ENCODE results near the gene EHD2.
"Not testable (repeated sequence)": the region's sequence is repeated elsewhere in the genome, so short reads cannot be mapped to it uniquely, and the experiment has no call there.

The EHD2 gene

DNA sequence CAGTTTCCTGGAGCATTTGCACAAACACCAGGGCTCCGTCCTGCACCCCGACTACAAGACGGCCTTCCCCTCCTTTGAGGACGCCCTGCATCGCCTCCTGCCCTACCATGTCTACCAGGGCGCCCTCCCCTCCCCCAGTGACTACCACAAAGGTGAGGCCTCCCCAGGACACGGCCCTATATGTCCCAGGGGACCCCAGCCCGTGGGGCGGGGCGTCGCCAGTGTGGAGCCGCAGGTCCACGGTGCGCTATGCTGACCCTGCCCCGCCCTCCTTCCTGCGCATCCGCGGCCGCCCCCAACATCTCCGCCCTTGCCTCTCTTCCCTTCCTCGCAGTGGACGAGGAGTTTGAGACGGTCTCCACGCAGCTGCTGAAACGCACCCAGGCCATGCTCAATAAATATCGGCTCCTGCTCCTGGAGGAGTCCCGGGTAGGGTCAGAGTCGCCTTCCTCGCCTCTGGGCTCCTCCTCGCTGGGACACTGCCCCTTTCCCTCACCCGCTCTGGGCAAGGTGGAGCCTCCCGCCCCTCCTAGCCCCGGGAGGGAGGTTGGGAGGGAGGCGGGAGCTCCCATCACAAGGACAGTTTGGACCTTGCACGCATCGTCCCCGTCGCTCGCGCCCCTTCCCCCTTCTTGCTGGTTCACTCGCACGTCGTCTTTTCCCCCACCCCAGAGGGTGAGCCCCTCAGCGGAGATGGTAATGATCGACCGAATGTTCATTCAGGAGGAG, 14.4 kb upstream of the EHD2 start:
- Mint-ChIP-seq H3K27me3 (no peaks in the 10 kb centered on the region), H3K4me3 (no peak overlapping the region), H3K4me1 (ENCODE audit: low read depth) (no peaks in the 10 kb centered on the region), H3K36me3 (ENCODE audit: low read depth) (peaks cover 16% of the 10 kb centered on the region), H3K27ac (no peak overlapping the region), H3K9me3 (no peaks in the 10 kb centered on the region)

GRCh38 chr19:47699360-47699917, 13.8 kb upstream of the EHD2 start:
- H3K9me3 Mint-ChIP-seq = no peaks in the 10 kb centered on the region
- no peaks in the 10 kb centered on the region for H3K4me1 Mint-ChIP-seq (ENCODE audit: low read depth)
- H3K27ac Mint-ChIP-seq = no peak overlapping the region
- no peaks in the 10 kb centered on the region for H3K27me3 Mint-ChIP-seq
- peaks cover 16% of the 10 kb centered on the region for H3K36me3 Mint-ChIP-seq (ENCODE audit: low read depth)
- no peak overlapping the region for H3K4me3 Mint-ChIP-seq

- Mint-ChIP-seq H3K27me3 (no peaks in the 10 kb centered on the region), H3K9me3 (no peaks in the 10 kb centered on the region), H3K27ac (no peak overlapping the region), H3K4me1 (ENCODE audit: low read depth) (no peaks in the 10 kb centered on the region), H3K4me3 (no peak overlapping the region), H3K36me3 (ENCODE audit: low read depth) (peaks cover 16% of the 10 kb centered on the region)
Observed at GRCh38 chr19:47700934-47701716, 12.1 kb upstream of the EHD2 start.

- peaks cover 16% of the 10 kb centered on the region for H3K36me3 Mint-ChIP-seq (ENCODE audit: low read depth)
- H3K4me1 Mint-ChIP-seq (ENCODE audit: low read depth) = no peaks in the 10 kb centered on the region
- H3K4me3 Mint-ChIP-seq = no peak overlapping the region
- H3K27me3 Mint-ChIP-seq = peaks cover 2% of the 10 kb centered on the region
- no peak overlapping the region for H3K27ac Mint-ChIP-seq
- no peaks in the 10 kb centered on the region for H3K9me3 Mint-ChIP-seq
Observed at GRCh38 chr19:47701717-47702552, 11.3 kb upstream of the EHD2 start.

DNA sequence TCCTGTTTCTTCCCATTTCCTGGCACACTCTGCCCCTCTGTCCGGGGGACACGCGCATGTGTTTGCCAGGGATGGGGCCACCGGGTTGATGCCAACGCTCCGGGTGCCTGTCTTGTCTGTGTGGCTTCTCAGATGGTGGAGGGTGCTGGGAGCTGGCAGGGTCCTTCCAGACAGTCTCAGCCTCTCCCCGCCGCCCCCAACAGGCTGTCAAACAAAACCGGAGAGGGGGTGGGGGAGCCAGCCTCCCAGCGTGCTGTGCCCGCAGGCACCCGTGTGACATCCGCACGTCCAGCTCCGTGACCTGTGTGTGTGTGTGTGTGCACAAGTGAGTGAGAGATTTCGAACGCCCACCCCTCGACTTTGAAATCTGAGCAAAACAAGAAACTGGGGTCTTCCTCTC, 10.6 kb upstream of the EHD2 start:
- H3K4me3 Mint-ChIP-seq = no peak overlapping the region
- H3K4me1 Mint-ChIP-seq (ENCODE audit: low read depth) = no peaks in the 10 kb centered on the region
- H3K9me3 Mint-ChIP-seq = no peaks in the 10 kb centered on the region
- H3K36me3 Mint-ChIP-seq (ENCODE audit: low read depth) = peaks cover 16% of the 10 kb centered on the region
- H3K27ac Mint-ChIP-seq = no peak overlapping the region
- peaks cover 9% of the 10 kb centered on the region for H3K27me3 Mint-ChIP-seq

DNA sequence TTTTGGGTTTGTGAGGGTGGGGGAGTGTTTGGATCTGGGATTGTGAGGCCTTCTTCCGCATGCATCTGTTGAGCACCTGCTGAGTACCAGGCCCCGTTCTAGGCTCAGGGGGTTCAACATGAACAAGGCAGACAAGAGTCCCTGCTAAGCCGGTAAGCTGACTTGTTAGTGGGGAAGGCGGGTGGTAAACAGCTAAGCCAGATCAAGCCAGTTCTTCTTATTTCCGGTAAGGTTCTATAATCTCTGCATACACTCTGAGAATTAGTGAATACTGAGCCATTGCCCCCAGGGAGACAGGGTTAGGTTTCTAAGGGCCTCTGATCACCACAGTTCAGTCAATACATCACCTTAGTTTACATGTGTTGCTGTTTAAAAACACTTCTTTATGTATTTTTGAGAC, 9.9 kb upstream of the EHD2 start:
- no peaks in the 10 kb centered on the region for H3K4me1 Mint-ChIP-seq (ENCODE audit: low read depth)

GRCh38 chr19:47704024-47704423, 9.2 kb upstream of the EHD2 start:
- no peak overlapping the region for H3K27ac Mint-ChIP-seq
- no peaks in the 10 kb centered on the region for H3K9me3 Mint-ChIP-seq
- no peak overlapping the region for H3K4me3 Mint-ChIP-seq

More for the DNA sequence above, 9.9 kb upstream of the EHD2 start:
- Mint-ChIP-seq H3K9me3 (no peaks in the 10 kb centered on the region), H3K27ac (no peak overlapping the region), H3K36me3 (ENCODE audit: low read depth) (peaks cover 16% of the 10 kb centered on the region), H3K27me3 (peaks cover 9% of the 10 kb centered on the region), H3K4me3 (no peak overlapping the region)

DNA sequence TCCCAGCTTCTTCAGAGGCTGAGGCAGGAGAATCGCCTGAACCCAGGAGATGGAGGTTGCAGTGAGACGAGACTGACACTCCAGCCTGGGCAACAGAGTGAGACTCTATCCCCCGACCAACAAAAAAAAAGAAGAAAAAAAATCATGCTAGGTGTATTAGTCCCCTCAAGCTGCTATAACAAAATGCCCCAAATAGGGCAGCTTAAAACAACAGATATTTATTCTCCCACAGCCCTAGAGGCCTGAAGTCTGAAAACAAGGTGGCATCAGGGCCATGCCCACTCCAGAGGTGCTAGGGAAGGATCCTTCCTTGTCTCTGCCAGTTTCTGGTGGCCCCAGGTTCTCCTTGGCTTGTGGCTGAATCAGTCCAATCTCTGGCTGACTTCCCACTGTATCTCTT, 8.6 kb upstream of the EHD2 start:
- H3K9me3 Mint-ChIP-seq = no peaks in the 10 kb centered on the region
- H3K36me3 Mint-ChIP-seq (ENCODE audit: low read depth) = peaks cover 16% of the 10 kb centered on the region
- peaks cover 9% of the 10 kb centered on the region for H3K27me3 Mint-ChIP-seq
- H3K27ac Mint-ChIP-seq = no peak overlapping the region
- H3K4me1 Mint-ChIP-seq (ENCODE audit: low read depth) = no peaks in the 10 kb centered on the region
- no peak overlapping the region for H3K4me3 Mint-ChIP-seq

More at GRCh38 chr19:47704024-47704423, 9.2 kb upstream of the EHD2 start:
- Mint-ChIP-seq H3K4me1 (ENCODE audit: low read depth) (no peaks in the 10 kb centered on the region), H3K36me3 (ENCODE audit: low read depth) (peaks cover 16% of the 10 kb centered on the region), H3K27me3 (peaks cover 9% of the 10 kb centered on the region)

DNA sequence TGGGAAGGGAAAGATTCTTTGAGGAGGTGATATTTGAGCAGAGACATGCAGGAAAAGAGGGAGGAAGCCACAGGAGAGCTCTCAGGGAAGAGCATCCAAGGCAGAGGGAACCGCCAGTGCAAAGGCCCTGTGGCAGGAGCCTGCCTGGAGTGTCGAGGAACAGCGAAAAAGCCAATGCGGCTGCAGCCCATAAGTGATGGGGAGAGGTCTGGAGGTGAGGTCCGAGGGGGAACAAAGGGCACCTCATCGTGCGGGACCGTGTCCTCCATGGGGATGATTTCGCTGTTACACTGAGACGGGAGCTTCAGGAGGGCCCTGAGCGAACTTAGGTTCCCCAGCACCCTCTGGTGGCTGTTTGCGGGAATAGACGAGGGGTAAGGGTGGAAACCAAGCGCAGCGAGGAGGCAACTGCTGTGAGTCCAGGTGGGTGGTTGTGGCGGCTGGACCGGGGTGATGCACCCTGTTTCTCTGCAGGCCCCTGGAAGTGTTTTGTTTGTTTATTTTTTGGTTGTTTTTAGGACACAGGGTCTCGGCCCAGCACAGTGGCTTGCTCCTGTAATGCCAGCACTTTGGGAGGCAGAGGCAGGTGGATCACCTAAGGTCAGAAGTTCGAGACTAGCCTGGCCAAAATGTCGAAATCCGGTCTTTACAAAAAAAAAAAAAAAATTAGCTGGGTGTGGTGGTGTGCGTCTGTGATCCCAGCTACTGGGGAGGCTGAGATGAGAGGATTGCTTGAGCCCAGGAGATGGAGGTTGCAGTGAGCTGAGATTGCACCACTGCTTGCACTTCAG, 5.9 kb upstream of the EHD2 start:
- no peaks in the 10 kb centered on the region for H3K9me3 Mint-ChIP-seq
- H3K27ac Mint-ChIP-seq = no peak overlapping the region
- no peak overlapping the region for H3K4me3 Mint-ChIP-seq
- no peaks in the 10 kb centered on the region for H3K4me1 Mint-ChIP-seq (ENCODE audit: low read depth)
- H3K36me3 Mint-ChIP-seq (ENCODE audit: low read depth) = peaks cover 6% of the 10 kb centered on the region
- H3K27me3 Mint-ChIP-seq = peaks cover 15% of the 10 kb centered on the region

GRCh38 chr19:47711652-47712242, 1.5 kb upstream of the EHD2 start:
- no peaks in the 10 kb centered on the region for H3K36me3 Mint-ChIP-seq (ENCODE audit: low read depth)
- H3K4me1 Mint-ChIP-seq (ENCODE audit: low read depth) = no peaks in the 10 kb centered on the region
- peaks cover 39% of the 10 kb centered on the region for H3K27me3 Mint-ChIP-seq
- H3K9me3 Mint-ChIP-seq = no peaks in the 10 kb centered on the region
- H3K27ac Mint-ChIP-seq = no peak overlapping the region
- H3K4me3 Mint-ChIP-seq = no peak overlapping the region

DNA sequence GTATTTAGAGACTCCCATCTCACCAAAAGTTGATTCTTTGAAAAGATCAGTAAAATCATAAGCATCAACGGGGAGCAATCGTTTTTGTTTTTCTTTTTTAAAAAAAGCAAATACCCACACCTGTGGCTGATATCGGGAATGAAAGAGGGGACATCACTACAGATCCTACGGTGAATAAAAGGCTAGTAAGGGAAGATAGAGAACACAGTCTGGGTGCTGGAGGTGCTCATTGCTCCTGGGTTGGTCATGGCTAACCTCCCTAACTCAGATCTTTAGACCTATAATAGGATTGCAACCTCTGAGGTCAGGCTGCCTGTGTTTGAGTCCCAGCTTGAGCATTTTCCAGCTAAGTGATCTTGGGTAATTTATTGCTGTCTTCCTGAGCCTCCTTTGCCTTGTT, 1.1 kb downstream of the EHD2 start:
- Mint-ChIP-seq H3K27me3 (peaks cover 31% of the 10 kb centered on the region), H3K36me3 (ENCODE audit: low read depth) (no peaks in the 10 kb centered on the region), H3K9me3 (no peaks in the 10 kb centered on the region), H3K27ac (no peak overlapping the region), H3K4me3 (no peak overlapping the region), H3K4me1 (ENCODE audit: low read depth) (no peaks in the 10 kb centered on the region)

- not testable (repeated sequence) for H3K27ac Mint-ChIP-seq; H3K9me3 Mint-ChIP-seq; H3K36me3 Mint-ChIP-seq (ENCODE audit: low read depth); H3K4me1 Mint-ChIP-seq (ENCODE audit: low read depth); H3K4me3 Mint-ChIP-seq
- H3K27me3 Mint-ChIP-seq = peaks cover 31% of the 10 kb centered on the region
Observed at GRCh38 chr19:47714855-47715254, 1.6 kb downstream of the EHD2 start.

DNA sequence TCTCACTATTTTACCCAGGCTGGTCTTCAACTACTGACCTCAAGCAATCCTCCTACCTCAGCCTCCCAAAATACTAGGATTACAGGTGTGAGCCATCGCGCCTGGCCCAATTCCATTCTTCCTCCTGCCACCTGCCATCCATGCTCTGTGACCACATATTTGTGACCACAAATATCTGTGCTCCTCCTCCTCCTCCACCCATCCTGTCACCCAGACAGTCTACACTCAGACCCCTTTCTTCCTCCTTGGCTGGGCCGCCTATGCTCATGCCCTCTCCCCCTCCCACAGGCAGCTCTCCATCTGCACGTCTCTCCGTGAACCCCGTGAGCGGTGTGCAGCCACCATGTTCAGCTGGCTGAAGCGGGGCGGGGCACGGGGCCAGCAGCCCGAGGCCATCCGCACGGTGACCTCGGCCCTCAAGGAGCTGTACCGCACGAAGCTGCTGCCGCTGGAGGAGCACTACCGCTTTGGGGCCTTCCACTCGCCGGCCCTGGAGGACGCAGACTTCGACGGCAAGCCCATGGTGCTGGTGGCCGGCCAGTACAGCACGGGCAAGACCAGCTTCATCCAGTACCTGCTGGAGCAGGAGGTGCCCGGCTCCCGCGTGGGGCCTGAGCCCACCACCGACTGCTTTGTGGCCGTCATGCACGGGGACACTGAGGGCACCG, 3.2 kb downstream of the EHD2 start:
- no peaks in the 10 kb centered on the region for H3K36me3 Mint-ChIP-seq (ENCODE audit: low read depth)
- H3K27me3 Mint-ChIP-seq = peaks cover 37% of the 10 kb centered on the region
- H3K27ac Mint-ChIP-seq = no peak overlapping the region

More for the DNA sequence above, 3.2 kb downstream of the EHD2 start:
- Mint-ChIP-seq H3K4me1 (ENCODE audit: low read depth) (no peaks in the 10 kb centered on the region), H3K4me3 (no peak overlapping the region), H3K9me3 (no peaks in the 10 kb centered on the region)
